Measurements from ENCODE around the gene ZNF629.

ZNF629 gene

GRCh38 chr16:30757316-30757715 lies 29.7 kb downstream of the ZNF629 start:
- in situ Hi-C loops (cut with MboI; ENCODE audit: low sequenced_read_pairs), result no loop called here
- H3K4me1 ChIP-seq, result peaks cover 4% of the 10 kb centered on the region; the same call in 1 of the 2 replicates
- DNase-seq (ENCODE audit: low spot score in 2 of 2), result no peak
- H3K36me3 ChIP-seq (replicated peaks), result peaks cover 50% of the 10 kb centered on the region
- no peaks in the 10 kb centered on the region for H3K9me3 ChIP-seq
- no peak overlapping the region for H3K4me3 ChIP-seq
- H3K27me3 ChIP-seq (ENCODE audit: low read depth), result no peaks in the 10 kb centered on the region

DNA sequence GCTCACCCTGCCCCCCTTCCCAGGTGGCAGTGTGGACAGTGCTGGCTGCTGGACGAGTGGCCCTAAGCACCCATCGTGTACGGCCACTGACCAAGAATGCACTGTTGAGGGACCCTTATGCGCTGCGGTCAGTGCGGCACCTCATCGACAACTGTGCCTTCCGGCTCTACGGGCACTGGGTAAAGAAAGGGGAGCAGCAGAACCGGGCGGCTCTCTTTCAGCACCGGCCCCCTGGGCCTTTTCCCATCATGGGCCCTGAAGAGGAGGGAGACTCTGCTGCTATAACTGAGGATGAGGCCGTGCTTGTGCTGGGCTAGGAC lies 30.3 kb downstream of the ZNF629 start:
- Histone ChIP-seq H3K4me1 (peaks cover 4% of the 10 kb centered on the region; the same call in 1 of the 2 replicates), H3K27me3 (ENCODE audit: low read depth) (no peaks in the 10 kb centered on the region), H3K36me3 (replicated peaks) (peaks cover 50% of the 10 kb centered on the region), H3K9me3 (no peaks in the 10 kb centered on the region), H3K4me3 (no peak overlapping the region)
- DNase-seq (ENCODE audit: low spot score in 2 of 2), result no peak
- in situ Hi-C loops (cut with MboI; ENCODE audit: low sequenced_read_pairs), result no loop called here

- in situ Hi-C loops (cut with MboI; ENCODE audit: low sequenced_read_pairs), result no loop called here
- H3K4me1 ChIP-seq, result peaks cover 4% of the 10 kb centered on the region; the same call in 1 of the 2 replicates
- H3K27me3 ChIP-seq (ENCODE audit: low read depth), result no peaks in the 10 kb centered on the region
- no peaks in the 10 kb centered on the region for H3K9me3 ChIP-seq
- no peak for DNase-seq (ENCODE audit: low spot score in 2 of 2)
- no peak overlapping the region for H3K4me3 ChIP-seq
- peaks cover 54% of the 10 kb centered on the region for H3K36me3 ChIP-seq (replicated peaks)
Measured at GRCh38 chr16:30755955-30756780, 30.8 kb downstream of the ZNF629 start.

GRCh38 chr16:30753596-30753995 lies 33.4 kb downstream of the ZNF629 start:
- DNase-seq (ENCODE audit: low spot score in 2 of 2), result no peak
- in situ Hi-C loops (cut with MboI; ENCODE audit: low sequenced_read_pairs), result no loop called here

DNA sequence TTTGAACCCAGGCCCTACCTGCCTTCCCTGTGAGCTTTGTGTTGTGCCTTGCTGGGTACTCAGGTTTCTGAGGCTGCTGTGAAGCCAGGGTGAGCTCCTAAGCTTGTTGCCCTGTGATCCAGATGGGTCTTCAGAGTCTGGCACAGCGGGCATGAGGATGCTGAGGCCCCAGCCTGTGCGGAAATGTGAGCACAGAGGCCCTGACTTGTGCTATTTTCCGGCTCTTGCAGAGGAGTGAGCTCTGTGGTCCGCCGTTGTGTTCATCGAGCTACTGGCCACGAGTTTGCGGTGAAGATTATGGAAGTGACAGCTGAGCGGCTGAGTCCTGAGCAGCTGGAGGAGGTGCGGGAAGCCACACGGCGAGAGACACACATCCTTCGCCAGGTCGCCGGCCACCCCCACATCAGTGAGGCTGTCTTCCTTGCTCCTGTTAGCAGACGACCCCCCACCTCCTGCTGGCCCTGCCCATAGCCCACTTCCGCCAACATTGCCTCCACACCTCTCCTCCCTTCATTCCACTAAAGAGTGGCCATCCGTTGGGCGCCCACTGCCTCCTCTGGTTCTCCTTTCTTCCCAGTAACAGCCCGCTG lies 36.0 kb downstream of the ZNF629 start:
- in situ Hi-C loops (cut with MboI; ENCODE audit: low sequenced_read_pairs), result no loop called here
- Histone ChIP-seq H3K4me3 (no peak overlapping the region), H3K4me1 (peaks cover 11% of the 10 kb centered on the region), H3K9me3 (no peaks in the 10 kb centered on the region), H3K36me3 (replicated peaks) (peaks cover 37% of the 10 kb centered on the region), H3K27me3 (ENCODE audit: low read depth) (no peaks in the 10 kb centered on the region)
- DNase-seq (ENCODE audit: low spot score in 2 of 2), result no peak

More at GRCh38 chr16:30753596-30753995, 33.4 kb downstream of the ZNF629 start:
- no peaks in the 10 kb centered on the region for H3K9me3 ChIP-seq
- no peaks in the 10 kb centered on the region for H3K27me3 ChIP-seq (ENCODE audit: low read depth)
- no peak overlapping the region for H3K4me3 ChIP-seq
- peaks cover 4% of the 10 kb centered on the region; the same call in 1 of the 2 replicates for H3K4me1 ChIP-seq
- H3K36me3 ChIP-seq (replicated peaks), result peaks cover 54% of the 10 kb centered on the region

- Histone ChIP-seq H3K9me3 (no peaks in the 10 kb centered on the region), H3K4me3 (no peak overlapping the region), H3K27me3 (ENCODE audit: low read depth) (no peaks in the 10 kb centered on the region), H3K36me3 (replicated peaks) (peaks cover 35% of the 10 kb centered on the region), H3K4me1 (peaks cover 11% of the 10 kb centered on the region)
- in situ Hi-C loops (cut with MboI; ENCODE audit: low sequenced_read_pairs), result no loop called here
- no peak for DNase-seq (ENCODE audit: low spot score in 2 of 2)
Measured at GRCh38 chr16:30750201-30750600, 36.8 kb downstream of the ZNF629 start.

GRCh38 chr16:30748634-30749445 lies 38.2 kb downstream of the ZNF629 start:
- Histone ChIP-seq H3K4me1 (peaks cover 11% of the 10 kb centered on the region), H3K9me3 (no peaks in the 10 kb centered on the region), H3K27me3 (ENCODE audit: low read depth) (no peaks in the 10 kb centered on the region), H3K4me3 (peak overlapping the region; percentile 79), H3K36me3 (replicated peaks) (peaks cover 34% of the 10 kb centered on the region)
- DNase-seq (ENCODE audit: low spot score in 2 of 2), result peak in 1 of 2 experiments; percentile 52
- in situ Hi-C loops (cut with MboI; ENCODE audit: low sequenced_read_pairs), result no loop called here

DNA sequence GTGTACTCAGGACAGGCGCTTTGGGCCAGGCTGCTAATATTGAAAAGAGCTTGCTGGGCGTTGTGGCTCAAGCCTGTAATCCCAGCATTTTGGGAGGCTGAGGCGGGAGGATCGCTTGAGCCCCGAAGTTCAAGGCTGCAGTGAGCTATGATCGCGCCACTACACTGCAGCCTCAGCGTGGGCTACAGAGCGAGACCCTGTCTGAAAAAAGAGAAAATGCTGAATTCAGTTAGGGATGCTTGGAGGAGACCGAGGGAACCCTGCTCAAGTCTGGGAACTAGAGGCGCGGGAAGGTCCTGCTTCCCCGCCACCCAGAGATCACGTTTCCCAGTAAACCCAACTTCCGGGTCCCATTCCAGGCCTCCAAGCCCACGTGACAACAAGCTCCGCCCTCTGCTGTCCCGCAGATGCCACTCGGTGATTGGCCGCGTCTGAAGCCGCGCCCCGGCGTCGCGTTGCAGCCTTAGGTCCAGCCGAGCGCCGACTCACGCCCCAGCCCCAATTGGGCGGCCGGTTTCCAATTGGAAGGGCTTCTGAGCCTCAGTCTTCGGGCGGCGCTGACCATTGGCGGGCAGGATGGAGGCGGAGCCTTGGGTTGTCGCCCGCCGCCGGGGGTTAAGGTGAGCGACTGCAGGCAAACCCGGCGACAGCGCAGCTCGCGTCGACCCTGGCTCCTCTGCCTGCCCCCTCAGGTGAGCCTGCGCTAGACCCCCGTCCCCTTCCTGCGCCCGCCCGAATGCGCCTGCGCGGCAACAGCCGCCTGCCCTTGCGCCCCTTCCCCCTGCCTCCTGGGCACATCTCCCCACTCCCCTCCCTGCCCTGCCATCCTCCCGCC lies 39.0 kb downstream of the ZNF629 start, which contains the start of gene PHKG2:
Gene PHKG2, plus strand, starts transcription at position 627 of the 835 bp plus-strand sequence. CDS start 396 bp downstream, outside the sequence.
- Histone ChIP-seq H3K4me3 (peak within 1 kb of the TSS; percentile 79), H3K27me3 (ENCODE audit: low read depth) (no peaks in the 10 kb centered on the region), H3K4me1 (peaks cover 11% of the 10 kb centered on the region), H3K36me3 (replicated peaks) (peaks cover 27% of the 10 kb centered on the region), H3K9me3 (no peaks in the 10 kb centered on the region)
- peak; percentile 98 to 100 for DNase-seq (ENCODE audit: low spot score in 2 of 2)
- in situ Hi-C loops (cut with MboI; ENCODE audit: low sequenced_read_pairs), result no loop called here

- Histone ChIP-seq H3K36me3 (replicated peaks) (peaks cover 22% of the 10 kb centered on the region), H3K4me3 (peak overlapping the region; percentile 79), H3K4me1 (peaks cover 11% of the 10 kb centered on the region), H3K27me3 (ENCODE audit: low read depth) (no peaks in the 10 kb centered on the region), H3K9me3 (no peaks in the 10 kb centered on the region)
- no peak for DNase-seq (ENCODE audit: low spot score in 2 of 2)
- in situ Hi-C loops (cut with MboI; ENCODE audit: low sequenced_read_pairs), result no loop called here
Measured at GRCh38 chr16:30747331-30747730, 39.7 kb downstream of the ZNF629 start.

DNA sequence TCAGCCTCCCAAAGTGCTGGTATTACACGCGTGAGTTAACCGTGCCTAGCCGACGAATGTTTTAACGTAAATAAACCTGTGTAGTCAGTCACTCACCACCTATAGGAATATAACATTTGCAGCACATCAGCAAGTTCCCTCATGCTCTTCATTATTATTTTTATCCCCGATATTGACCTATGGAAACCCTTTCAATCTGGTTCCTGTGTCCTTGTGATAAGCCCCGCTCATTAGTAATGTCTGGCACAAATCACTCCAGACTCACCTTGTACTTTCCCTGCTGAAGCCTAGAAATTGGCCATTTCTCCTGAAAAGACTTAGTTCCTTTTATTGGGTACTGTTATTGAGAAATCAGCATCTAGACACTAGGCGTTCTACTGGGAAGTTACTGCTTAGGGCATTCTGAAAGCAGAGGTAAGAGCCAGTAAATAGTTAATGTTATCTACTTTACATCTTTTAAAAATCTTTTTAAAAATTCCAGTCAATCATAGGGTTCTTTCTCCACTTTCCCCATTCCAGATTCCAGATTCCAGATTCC lies 40.3 kb downstream of the ZNF629 start:
- in situ Hi-C loops (cut with MboI; ENCODE audit: low sequenced_read_pairs), result no loop called here
- Histone ChIP-seq H3K36me3 (replicated peaks) (peaks cover 27% of the 10 kb centered on the region), H3K9me3 (no peaks in the 10 kb centered on the region), H3K27me3 (ENCODE audit: low read depth) (no peaks in the 10 kb centered on the region), H3K4me1 (peaks cover 11% of the 10 kb centered on the region), H3K4me3 (no peak overlapping the region)
- no peak for DNase-seq (ENCODE audit: low spot score in 2 of 2)

GRCh38 chr16:30745082-30745481 lies 41.9 kb downstream of the ZNF629 start:
- Histone ChIP-seq H3K36me3 (replicated peaks) (peaks cover 27% of the 10 kb centered on the region), H3K9me3 (no peaks in the 10 kb centered on the region), H3K4me1 (peaks cover 11% of the 10 kb centered on the region), H3K4me3 (no peak overlapping the region), H3K27me3 (ENCODE audit: low read depth) (no peaks in the 10 kb centered on the region)
- in situ Hi-C loops (cut with MboI; ENCODE audit: low sequenced_read_pairs), result no loop called here
- DNase-seq (ENCODE audit: low spot score in 2 of 2), result no peak

DNA sequence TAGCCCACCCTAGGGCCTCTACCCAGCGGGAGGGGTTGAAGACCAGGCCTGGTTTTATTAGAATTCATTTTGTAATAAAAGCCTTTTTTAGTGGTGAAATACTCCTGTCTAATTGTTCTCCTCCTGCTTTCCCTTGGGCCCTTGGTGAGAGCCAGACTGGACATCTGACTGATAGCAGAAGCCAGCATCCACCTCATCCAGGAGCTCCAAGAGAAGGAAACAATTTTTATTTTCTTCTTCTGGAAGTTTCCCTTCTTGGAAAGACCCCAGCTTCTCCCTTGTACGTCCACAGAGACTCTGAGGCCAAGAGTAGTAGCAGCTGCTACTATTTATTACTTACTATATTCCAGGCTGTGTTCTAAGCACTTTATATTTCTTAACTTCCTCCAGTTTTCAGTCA lies 42.8 kb downstream of the ZNF629 start:
- H3K4me1 ChIP-seq, result peaks cover 7% of the 10 kb centered on the region
- no peak for DNase-seq (ENCODE audit: low spot score in 2 of 2)
- no peak overlapping the region for H3K4me3 ChIP-seq
- no peaks in the 10 kb centered on the region for H3K27me3 ChIP-seq (ENCODE audit: low read depth)
- H3K36me3 ChIP-seq (replicated peaks), result peaks cover 32% of the 10 kb centered on the region
- in situ Hi-C loops (cut with MboI; ENCODE audit: low sequenced_read_pairs), result no loop called here
- H3K9me3 ChIP-seq, result no peaks in the 10 kb centered on the region

DNA sequence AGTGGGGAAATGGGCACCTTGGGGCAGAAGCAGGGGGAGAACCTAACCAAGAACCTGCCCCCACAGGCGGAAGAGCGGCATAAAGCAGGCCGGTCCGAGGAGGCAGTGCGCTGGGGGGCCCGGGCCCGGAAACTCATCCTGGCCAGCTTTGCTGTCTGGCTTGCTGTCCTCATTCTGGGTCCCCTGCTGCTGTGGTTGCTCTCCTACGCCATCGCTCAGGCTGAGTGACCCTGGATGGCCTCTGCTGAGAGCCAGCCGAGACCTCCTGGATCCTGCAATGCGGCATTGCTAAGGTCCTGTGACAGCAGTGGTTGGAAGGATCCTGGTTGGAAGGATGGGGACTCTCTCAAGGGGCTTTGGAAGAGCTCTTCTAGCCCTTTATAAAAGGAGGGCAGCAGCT lies 43.3 kb downstream of the ZNF629 start:
- H3K4me3 ChIP-seq, result no peak overlapping the region

More for the DNA sequence above, 43.3 kb downstream of the ZNF629 start:
- no peaks in the 10 kb centered on the region for H3K27me3 ChIP-seq (ENCODE audit: low read depth)
- H3K9me3 ChIP-seq, result no peaks in the 10 kb centered on the region
- peaks cover 7% of the 10 kb centered on the region for H3K4me1 ChIP-seq
- DNase-seq (ENCODE audit: low spot score in 2 of 2), result no peak
- in situ Hi-C loops (cut with MboI; ENCODE audit: low sequenced_read_pairs), result no loop called here
- H3K36me3 ChIP-seq (replicated peaks), result peaks cover 37% of the 10 kb centered on the region
